Uterus (tissue), 4 donors: ENCODE data around the gene SHISA5. TPM values are rescaled to one million over a fixed set of nuclear protein-coding genes. Genes with fewer than 3 reads are reported as not detected.

Source experiments
- DNase-seq, 2 donors: peaks; one replicate each; pipeline ENCODE4 v3.0.0-alpha.2; 2019 to 2020
- H3K27ac ChIP-seq, 2 donors: fragments of 200-600 bp; sonication (generic); 1 replicate in 1 of 2; 2 replicates in 1 of 2; pipeline ENCODE4 v1.5.1; 2016 to 2018
- H3K27me3 ChIP-seq, 2 donors: fragments of 200-600 bp; sonication (generic); one replicate each; pipeline ENCODE4 v1.5.1; 2018 to 2019; ENCODE audit warnings: control low read depth in 1 of 2
- H3K36me3 ChIP-seq, 2 donors: fragments of 200-600 bp; sonication (generic); one replicate each; pipeline ENCODE4 v1.5.1; 2019; ENCODE audit warnings: control low read depth in 1 of 2
- H3K4me1 ChIP-seq, 2 donors: fragments of 200-600 bp; sonication (generic); one replicate each; pipeline ENCODE4 v1.5.1; 2018 to 2019; ENCODE audit warnings: control low read depth in 1 of 2
- H3K4me3 ChIP-seq, 2 donors: fragments of 200-600 bp; sonication (generic); 1 replicate in 1 of 2; 2 replicates in 1 of 2; pipeline ENCODE4 v1.5.1; 2018 to 2019; ENCODE audit warnings: mild to moderate bottlenecking in 1 of 2
- H3K9me3 ChIP-seq, 2 donors: fragments of 200-600 bp; sonication (generic); one replicate each; pipeline ENCODE4 v1.5.1; 2019; ENCODE audit warnings: control low read depth in 1 of 2
- CTCF ChIP-seq, 4 experiments: fragments of 200-600 bp in 2 of 4; fragments of 450-650 bp in 2 of 4; sonication (generic) in 2 of 4; IDR thresholded peaks; one replicate each; pipeline ENCODE4 v1.5.1; 2016 to 2019; ENCODE audit warnings: antibody characterized with exemption in 4 of 4, mild to moderate bottlenecking in 2 of 4, moderate library complexity in 1 of 4
- POLR2A ChIP-seq, 2 donors: fragments of 450-650 bp; IDR thresholded peaks; one replicate each; pipeline ENCODE4 v1.6.1; 2016; ENCODE audit warnings: antibody characterized with exemption in 2 of 2, mild to moderate bottlenecking in 1 of 2, moderate library complexity in 1 of 2
- intact Hi-C: fragments of 100-400 bp; cut with DNase I; formaldehyde crosslinking; loops from one replicate; pipeline ENCODE4 v1.15.1; 2023; ENCODE audit warnings: low total_unique reads
- total RNA-seq, 4 donors: library from RNA; depleted of rRNA in 3 of 4; stranded (reverse); fragments of >200 nt in 3 of 4; gene quantifications; one replicate each; pipeline versions ENCODE4 v1.1.0 to v1.2.4, GENCODE V29; 2014 to 2023
- donor health status: DM: yes; HTN: yes; CAD: no.

SHISA5 gene
- total RNA-seq, 4 donors from 2014 or later, result 52.4 to 210 (median 72.8) TPM

- H3K36me3 ChIP-seq, result no peaks in the 10 kb centered on the region
- TF ChIP-seq POLR2A (IDR thresholded peaks at IDR 0.05) (no peak), CTCF (IDR thresholded peaks at IDR 0.05) (no peak)
These were observed 44.6 kb downstream of the SHISA5 start for GRCh38 chr3:48459331-48459730.

GRCh38 chr3:48456456-48456855 is 47.5 kb downstream of the SHISA5 start:
- no peaks in the 10 kb centered on the region for H3K27me3 ChIP-seq
- no peaks in the 10 kb centered on the region for H3K4me1 ChIP-seq
- H3K36me3 ChIP-seq, result no peaks in the 10 kb centered on the region
- H3K27ac ChIP-seq, result no peak overlapping the region
- H3K4me3 ChIP-seq, result no peak overlapping the region
- no peak for DNase-seq
- intact Hi-C loops, result no loop called here
- TF ChIP-seq CTCF (IDR thresholded peaks at IDR 0.05) (no peak), POLR2A (IDR thresholded peaks at IDR 0.05) (no peak)
- no peaks in the 10 kb centered on the region for H3K9me3 ChIP-seq

More at GRCh38 chr3:48459331-48459730, 44.6 kb downstream of the SHISA5 start:
- no peaks in the 10 kb centered on the region for H3K27me3 ChIP-seq
- no peaks in the 10 kb centered on the region for H3K9me3 ChIP-seq
- DNase-seq, result no peak
- no peaks in the 10 kb centered on the region for H3K4me1 ChIP-seq
- H3K4me3 ChIP-seq, result no peak overlapping the region
- intact Hi-C loops, result no loop called here
- no peak overlapping the region for H3K27ac ChIP-seq

GRCh38 chr3:48451270-48451669 is 52.7 kb downstream of the SHISA5 start:
- no peak overlapping the region for H3K4me3 ChIP-seq
- TF ChIP-seq CTCF (IDR thresholded peaks at IDR 0.05) (no peak), POLR2A (IDR thresholded peaks at IDR 0.05) (no peak)
- no peak for DNase-seq
- no peaks in the 10 kb centered on the region for H3K27me3 ChIP-seq
- peaks cover 0 to 8% of the 10 kb centered on the region in 2 donors for H3K4me1 ChIP-seq
- no peaks in the 10 kb centered on the region for H3K9me3 ChIP-seq
- no peak overlapping the region for H3K27ac ChIP-seq
- intact Hi-C loops, result no loop called here
- no peaks in the 10 kb centered on the region for H3K36me3 ChIP-seq

- Histone ChIP-seq H3K27ac (peak within 1 kb of the TSS; percentile 85 to 93), H3K27me3 (no peaks in the 10 kb centered on the region), H3K4me3 (peak within 1 kb of the TSS; percentile 59 to 89), H3K9me3 (no peaks in the 10 kb centered on the region), H3K4me1 (peaks cover 5 to 20% of the 10 kb centered on the region in 2 donors), H3K36me3 (no peaks in the 10 kb centered on the region)
- DNase-seq, result peak; percentile 86 to 90
- TF ChIP-seq CTCF (IDR thresholded peaks at IDR 0.05), result peak in 2 of 4 experiments; percentile 14 to 19
- peak; percentile 87 to 93 for TF ChIP-seq POLR2A (IDR thresholded peaks at IDR 0.05)
- intact Hi-C loops, result no loop called here
These were observed 57.4 kb downstream of the SHISA5 start, which contains the start of gene ATRIP for GRCh38 chr3:48446425-48447193. ATRIP (plus strand) TSS chr3:48446737; CDS start chr3:48446846, 109 bp downstream.

GRCh38 chr3:48446043-48446424 is 57.9 kb downstream of the SHISA5 start:
- Histone ChIP-seq H3K36me3 (no peaks in the 10 kb centered on the region), H3K4me3 (peak overlapping the region; percentile 59 to 89), H3K4me1 (peaks cover 5 to 25% of the 10 kb centered on the region in 2 donors), H3K9me3 (no peaks in the 10 kb centered on the region), H3K27me3 (no peaks in the 10 kb centered on the region), H3K27ac (peak overlapping the region; percentile 85 to 93)
- TF ChIP-seq CTCF (IDR thresholded peaks at IDR 0.05) (no peak), POLR2A (IDR thresholded peaks at IDR 0.05) (no peak)
- no peak for DNase-seq
- intact Hi-C loops, result no loop called here
